ENCODE measurements around the gene LUC7L3.

LUC7L3 gene

DNA sequence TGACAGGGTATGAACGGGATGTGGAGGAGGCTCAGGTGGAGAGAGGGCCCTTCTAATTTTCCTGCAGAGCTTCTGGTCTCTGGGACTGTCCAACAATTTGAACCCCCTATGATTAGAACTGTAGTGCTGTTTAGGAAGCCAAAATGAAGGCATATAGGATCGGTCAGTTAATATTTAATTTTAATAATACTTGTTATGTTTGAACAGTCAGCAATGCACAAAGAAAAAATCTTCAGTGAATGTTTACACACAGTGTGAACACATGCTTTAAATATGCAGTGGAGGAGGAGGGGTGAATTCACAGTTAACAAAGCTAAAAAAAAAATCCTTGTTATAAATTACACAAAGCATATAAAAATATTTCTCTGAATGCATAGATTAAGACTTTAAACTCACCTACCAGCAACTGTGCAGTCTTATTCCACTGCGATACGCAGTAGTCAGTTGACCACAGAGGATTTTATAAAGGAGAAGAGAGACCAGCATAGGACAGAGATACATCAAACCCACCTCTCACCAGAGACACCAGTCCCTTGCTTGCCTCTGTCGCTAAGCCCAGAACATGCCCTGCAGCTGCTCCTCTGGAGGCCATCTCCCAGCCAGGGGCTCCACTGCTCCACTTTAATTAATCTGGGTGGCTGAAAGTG lies 26.2 kb upstream of the LUC7L3 start:
- Histone ChIP-seq H4K20me1 (ENCODE audit: insufficient read depth, low read length) (no peaks in the 10 kb centered on the region), H2AFZ (ENCODE audit: low read length) (no peak overlapping the region), H3K27me3 (replicated peaks; ENCODE audit: insufficient read depth, low read length) (no peaks in the 10 kb centered on the region), H3K9me2 (replicated peaks; ENCODE audit: insufficient read depth, low read length) (no peaks in the 10 kb centered on the region), H3K9me3 (replicated peaks; ENCODE audit: insufficient read depth, low read length) (no peaks in the 10 kb centered on the region), H3K4me1 (ENCODE audit: low read length) (peaks cover 37% of the 10 kb centered on the region), H3K79me2 (ENCODE audit: low read length) (peaks cover 21% of the 10 kb centered on the region), H3K36me3 (replicated peaks; ENCODE audit: insufficient read depth, low read length) (peaks cover 15% of the 10 kb centered on the region), H3K27ac (ENCODE audit: low read length) (no peak overlapping the region), H3K4me3 (ENCODE audit: low read length) (no peak overlapping the region), H3K4me2 (ENCODE audit: low read depth, low read length) (no peak overlapping the region), H3K9ac (ENCODE audit: low read length) (no peak overlapping the region), H3F3A (ENCODE audit: insufficient read depth, low read length) (peaks cover 31% of the 10 kb centered on the region)
- TF ChIP-seq EZH2 (optimal IDR thresholded peaks at IDR 0.05; ENCODE audit: low read depth, low read length) (no peak), EZH2phosphoT487 (IDR thresholded peaks at IDR 0.05; ENCODE audit: low read length) (no peak), CTCF (IDR thresholded peaks at IDR 0.05; ENCODE audit: low read length) (no peak)
- DNase-seq, result no peak

GRCh38 chr17:50696365-50696879 lies 23.0 kb upstream of the LUC7L3 start:
- TF ChIP-seq EZH2phosphoT487 (IDR thresholded peaks at IDR 0.05; ENCODE audit: low read length) (no peak), EZH2 (optimal IDR thresholded peaks at IDR 0.05; ENCODE audit: low read depth, low read length) (no peak), CTCF (IDR thresholded peaks at IDR 0.05; ENCODE audit: low read length) (no peak)
- peak overlapping the region; percentile 37; the same call in 1 of the 2 replicates for H3K9ac ChIP-seq (ENCODE audit: low read length)
- H3K27me3 ChIP-seq (replicated peaks; ENCODE audit: insufficient read depth, low read length), result no peaks in the 10 kb centered on the region
- DNase-seq, result peak; percentile 83
- peaks cover 42% of the 10 kb centered on the region for H3K4me1 ChIP-seq (ENCODE audit: low read length)
- H3K4me3 ChIP-seq (ENCODE audit: low read length), result peak overlapping the region; percentile 31; the same call in 1 of the 2 replicates
- peaks cover 44% of the 10 kb centered on the region for H3K79me2 ChIP-seq (ENCODE audit: low read length)
- H3F3A ChIP-seq (ENCODE audit: insufficient read depth, low read length), result peaks cover 35% of the 10 kb centered on the region
- no peak overlapping the region for H2AFZ ChIP-seq (ENCODE audit: low read length)
- H3K9me2 ChIP-seq (replicated peaks; ENCODE audit: insufficient read depth, low read length), result no peaks in the 10 kb centered on the region
- peaks cover 19% of the 10 kb centered on the region for H3K36me3 ChIP-seq (replicated peaks; ENCODE audit: insufficient read depth, low read length)
- H3K9me3 ChIP-seq (replicated peaks; ENCODE audit: insufficient read depth, low read length), result no peaks in the 10 kb centered on the region
- H4K20me1 ChIP-seq (ENCODE audit: insufficient read depth, low read length), result no peaks in the 10 kb centered on the region
- peak overlapping the region; percentile 82 for H3K27ac ChIP-seq (ENCODE audit: low read length)
- peak overlapping the region; percentile 84 for H3K4me2 ChIP-seq (ENCODE audit: low read depth, low read length)

DNA sequence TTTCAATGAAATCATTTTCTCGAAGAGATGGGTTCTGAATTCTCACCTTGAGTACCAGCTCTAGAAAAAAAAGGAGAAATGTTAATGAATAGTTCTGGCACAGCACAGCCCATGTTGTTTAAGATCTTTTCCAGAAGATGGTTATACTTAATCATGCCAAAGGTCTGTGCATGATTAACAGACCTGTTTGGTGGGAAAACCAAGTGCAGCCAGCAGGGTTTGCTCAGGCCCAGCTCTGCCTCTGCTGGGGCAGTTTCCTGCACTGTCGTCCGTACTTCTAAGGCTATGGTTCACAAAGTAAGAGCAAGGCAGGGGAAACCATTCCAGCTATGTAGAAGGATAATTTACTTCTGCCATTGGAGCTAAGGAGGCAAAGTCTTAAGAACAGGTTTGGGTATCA lies 22.3 kb upstream of the LUC7L3 start:
- Histone ChIP-seq H3K4me1 (ENCODE audit: low read length) (peaks cover 42% of the 10 kb centered on the region), H3K4me2 (ENCODE audit: low read depth, low read length) (peak overlapping the region; percentile 84), H4K20me1 (ENCODE audit: insufficient read depth, low read length) (no peaks in the 10 kb centered on the region), H3K9ac (ENCODE audit: low read length) (peak overlapping the region; percentile 1; the same call in 1 of the 2 replicates), H3K27ac (ENCODE audit: low read length) (peak overlapping the region; percentile 82), H3K9me2 (replicated peaks; ENCODE audit: insufficient read depth, low read length) (no peaks in the 10 kb centered on the region), H2AFZ (ENCODE audit: low read length) (no peak overlapping the region), H3K9me3 (replicated peaks; ENCODE audit: insufficient read depth, low read length) (no peaks in the 10 kb centered on the region), H3K4me3 (ENCODE audit: low read length) (no peak overlapping the region), H3F3A (ENCODE audit: insufficient read depth, low read length) (peaks cover 35% of the 10 kb centered on the region), H3K79me2 (ENCODE audit: low read length) (peaks cover 51% of the 10 kb centered on the region), H3K27me3 (replicated peaks; ENCODE audit: insufficient read depth, low read length) (no peaks in the 10 kb centered on the region), H3K36me3 (replicated peaks; ENCODE audit: insufficient read depth, low read length) (peaks cover 19% of the 10 kb centered on the region)
- DNase-seq, result no peak
- no peak for TF ChIP-seq CTCF (IDR thresholded peaks at IDR 0.05; ENCODE audit: low read length)
- TF ChIP-seq EZH2phosphoT487 (IDR thresholded peaks at IDR 0.05; ENCODE audit: low read length), result no peak
- no peak for TF ChIP-seq EZH2 (optimal IDR thresholded peaks at IDR 0.05; ENCODE audit: low read depth, low read length)

Measured in MM.1S (cell line).